Measurements from ENCODE around the gene CMPK1.
"Not testable (repeated sequence)": the region's sequence is repeated elsewhere in the genome, so short reads cannot be mapped to it uniquely, and the experiment has no call there.

The CMPK1 gene, protein sequence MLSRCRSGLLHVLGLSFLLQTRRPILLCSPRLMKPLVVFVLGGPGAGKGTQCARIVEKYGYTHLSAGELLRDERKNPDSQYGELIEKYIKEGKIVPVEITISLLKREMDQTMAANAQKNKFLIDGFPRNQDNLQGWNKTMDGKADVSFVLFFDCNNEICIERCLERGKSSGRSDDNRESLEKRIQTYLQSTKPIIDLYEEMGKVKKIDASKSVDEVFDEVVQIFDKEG

DNA sequence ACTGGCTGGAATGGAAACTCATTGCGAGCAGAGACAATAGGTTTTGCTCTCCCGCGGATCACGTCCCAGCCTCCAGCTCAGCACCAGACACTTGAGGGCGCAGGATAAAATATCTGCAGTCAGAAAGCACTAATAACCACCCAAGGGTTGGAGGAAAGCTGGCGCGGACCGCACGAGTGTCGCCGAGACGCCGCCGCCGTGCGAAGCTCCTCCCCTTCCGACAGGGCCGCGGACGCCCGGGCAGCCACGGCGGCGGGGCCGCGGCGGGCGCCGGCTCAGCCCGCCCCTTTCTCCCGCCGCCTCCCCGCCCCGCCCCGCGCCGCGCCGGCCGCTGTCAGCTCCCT is at the start of gene CMPK1:
Gene CMPK1, plus strand, starts transcription at position 213 of the 344 bp plus-strand sequence. CDS start 156 bp downstream, outside the sequence.
- DNase-seq (ENCODE audit: low spot score) (peak; percentile 82), FAIRE-seq (peak; percentile 2)

DNA sequence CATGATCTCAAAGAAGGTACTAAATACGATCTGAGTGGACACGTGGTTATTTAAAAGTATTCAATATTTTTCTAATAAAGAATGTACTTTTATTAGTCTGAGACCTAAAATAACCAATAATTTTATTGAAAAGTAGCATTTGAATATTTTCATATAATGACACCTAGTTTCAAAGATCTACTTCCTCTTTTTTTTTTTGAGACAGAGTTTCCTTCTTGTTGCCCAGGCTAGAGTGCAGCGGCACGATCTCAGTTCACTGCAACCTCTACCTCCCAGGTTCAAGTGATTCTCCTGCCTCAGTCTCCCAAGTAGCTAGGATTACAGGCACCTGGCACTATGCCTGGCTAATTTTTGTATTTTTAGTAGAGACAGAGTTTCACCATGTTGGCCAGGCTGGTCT is 45.5 kb upstream of the CMPK1 start:
- not testable (repeated sequence) for FAIRE-seq

GRCh38 chr1:47294863-47295262 is 38.7 kb upstream of the CMPK1 start:
- FAIRE-seq; DNase-seq (ENCODE audit: low spot score): not testable (repeated sequence)

More for the DNA sequence above, 45.5 kb upstream of the CMPK1 start:
- DNase-seq (ENCODE audit: low spot score) = not testable (repeated sequence)

GRCh38 chr1:47295579-47295978 is 38.0 kb upstream of the CMPK1 start:
- FAIRE-seq (no peak), DNase-seq (ENCODE audit: low spot score) (no peak)

- FAIRE-seq (no peak), DNase-seq (ENCODE audit: low spot score) (no peak)
Observed at GRCh38 chr1:47298025-47298699, 35.4 kb upstream of the CMPK1 start.

GRCh38 chr1:47302472-47302871 is 31.1 kb upstream of the CMPK1 start:
- DNase-seq (ENCODE audit: low spot score) (no peak), FAIRE-seq (no peak)

GRCh38 chr1:47309427-47309826 is 24.2 kb upstream of the CMPK1 start:
- DNase-seq (ENCODE audit: low spot score) (no peak), FAIRE-seq (no peak)

GRCh38 chr1:47313915-47314664 is 19.5 kb upstream of the CMPK1 start, which contains the start of gene STIL:
Gene STIL, minus strand, starts transcription at chr1:47314147. Its CDS starts 3,828 bp downstream, at chr1:47310319.
- peak; percentile 99 for DNase-seq (ENCODE audit: low spot score)
- peak; percentile 96 for FAIRE-seq

DNA sequence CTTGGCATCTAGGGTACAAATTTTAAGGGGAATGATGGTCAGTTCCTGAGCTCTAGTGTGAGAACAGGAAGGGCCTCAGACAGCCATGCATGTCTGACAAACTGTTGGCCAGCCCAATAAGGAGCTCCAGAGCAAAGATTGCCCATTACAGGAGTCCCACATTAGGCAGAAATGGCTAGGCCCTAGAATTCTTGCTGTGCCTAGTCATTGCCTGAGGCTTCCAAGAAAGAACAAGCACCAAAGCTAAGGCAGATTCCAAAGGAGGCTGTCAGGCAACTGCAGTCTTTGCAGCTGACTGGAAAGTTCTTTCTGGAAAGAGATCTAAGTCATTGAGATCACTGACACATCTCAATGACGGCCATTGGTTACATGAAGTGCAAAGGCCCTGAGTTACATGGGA is 15.7 kb upstream of the CMPK1 start:
- FAIRE-seq (no peak), DNase-seq (ENCODE audit: low spot score) (peak; percentile 18)

- not testable (repeated sequence) for DNase-seq (ENCODE audit: low spot score); FAIRE-seq
Observed at GRCh38 chr1:47319968-47320367, 13.6 kb upstream of the CMPK1 start.

GRCh38 chr1:47323599-47324031 is 10.0 kb upstream of the CMPK1 start:
- FAIRE-seq (no peak), DNase-seq (ENCODE audit: low spot score) (no peak)

GRCh38 chr1:47324682-47325081 is 8.9 kb upstream of the CMPK1 start:
- no peak for DNase-seq (ENCODE audit: low spot score)
- no peak for FAIRE-seq

GRCh38 chr1:47325528-47325927 is 8.1 kb upstream of the CMPK1 start:
- DNase-seq (ENCODE audit: low spot score) (no peak), FAIRE-seq (no peak)

DNA sequence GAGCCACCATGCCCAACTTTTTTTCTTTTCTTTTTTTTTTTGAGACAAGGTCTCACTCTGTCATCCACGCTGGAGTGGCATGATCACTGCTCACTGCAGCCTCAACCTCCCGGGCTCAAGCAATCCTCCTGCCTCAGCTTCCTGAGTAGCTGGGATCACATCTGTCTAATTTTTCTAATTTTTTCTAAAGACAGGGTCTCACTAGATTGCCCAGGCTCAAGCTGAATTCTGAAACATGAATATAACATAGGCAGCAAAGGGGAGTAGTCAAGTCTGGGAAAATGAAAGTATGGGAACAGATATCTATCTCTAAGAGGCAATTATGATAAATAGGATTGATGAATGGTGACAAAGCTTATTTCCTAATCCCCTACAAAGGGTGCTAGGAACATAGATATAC is 7.3 kb upstream of the CMPK1 start:
- DNase-seq (ENCODE audit: low spot score) (no peak), FAIRE-seq (no peak)

DNA sequence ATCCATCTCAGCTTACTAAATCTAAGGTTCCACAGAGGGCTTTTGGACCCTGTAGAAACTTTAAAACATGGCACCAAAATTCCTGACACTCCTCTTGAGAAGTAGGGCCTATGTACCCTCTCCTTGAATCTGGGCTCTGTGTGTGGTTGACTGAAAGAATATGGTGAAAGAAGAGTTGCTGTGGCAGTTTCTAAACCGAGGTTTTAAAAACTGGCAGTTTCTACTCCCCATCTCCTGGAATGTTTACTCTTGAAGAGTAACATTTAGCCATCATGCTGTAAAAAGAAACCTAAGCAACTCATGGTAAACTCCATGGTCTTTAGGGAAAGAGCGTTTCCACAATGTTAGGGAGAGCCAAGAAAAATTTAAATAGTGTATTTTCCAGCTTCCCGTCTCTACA is 4.6 kb upstream of the CMPK1 start:
- DNase-seq (ENCODE audit: low spot score) = no peak
- FAIRE-seq = no peak

DNA sequence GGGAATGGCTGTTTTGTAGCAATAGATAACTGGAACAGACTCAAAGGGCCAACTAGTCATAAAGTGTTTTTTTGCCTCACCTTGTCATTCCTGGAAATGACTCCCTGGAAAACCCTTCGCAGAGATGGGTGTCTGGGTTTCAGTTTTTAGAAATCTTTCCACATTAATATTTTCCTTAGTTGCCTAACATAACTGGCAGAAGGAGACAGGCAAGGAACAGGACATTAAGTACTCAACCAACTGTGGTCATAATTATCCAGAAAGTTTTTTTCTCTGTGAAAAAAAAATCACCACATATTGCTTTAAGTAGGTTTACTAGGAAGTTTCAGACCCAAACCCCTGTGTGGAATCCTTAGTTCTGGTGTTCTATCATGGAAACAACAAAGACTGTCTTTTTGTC is 3.4 kb upstream of the CMPK1 start:
- DNase-seq (ENCODE audit: low spot score) = no peak
- no peak for FAIRE-seq

- FAIRE-seq = no peak
Observed at GRCh38 chr1:47331875-47332274, 1.7 kb upstream of the CMPK1 start.

DNA sequence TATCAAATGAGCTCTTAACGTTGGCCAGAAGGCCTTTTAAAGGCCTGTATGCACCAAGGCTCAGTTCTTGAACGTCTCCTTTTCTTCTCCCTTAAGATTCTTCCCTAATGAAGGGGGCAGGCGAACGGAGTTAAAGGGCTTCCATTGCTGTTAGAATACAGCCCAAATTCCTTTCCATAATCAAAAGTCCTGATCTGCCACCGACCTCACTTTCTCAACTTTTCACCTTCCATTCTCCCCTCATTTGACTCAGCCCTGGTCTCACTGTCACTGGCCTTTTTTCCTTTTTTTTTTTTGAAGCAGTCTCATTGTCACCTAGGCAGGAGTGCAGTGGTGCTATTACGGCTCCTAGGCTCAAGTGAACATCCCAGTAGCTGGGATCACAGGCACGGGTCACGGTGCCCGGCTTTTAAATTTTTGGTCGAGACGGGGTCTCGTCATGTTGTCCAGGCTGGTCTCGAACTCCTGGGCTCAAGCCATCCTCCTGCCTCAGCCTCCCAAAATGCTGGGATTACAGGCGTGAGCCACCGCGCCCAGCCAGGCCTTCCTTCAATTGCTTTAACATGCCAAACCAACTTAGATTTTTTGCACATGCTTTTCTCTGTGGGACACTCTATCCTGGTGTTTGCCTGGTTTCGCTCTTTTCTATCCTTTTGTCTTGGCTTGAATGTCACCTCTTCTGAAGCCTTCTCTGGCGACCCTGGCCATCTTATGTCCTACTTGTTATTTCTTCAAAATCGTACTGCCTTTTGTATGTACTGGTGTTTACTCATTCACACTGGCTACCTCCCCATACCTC is 612 bp upstream of the CMPK1 start:
- no peak for FAIRE-seq
- DNase-seq (ENCODE audit: low spot score) = no peak

More at GRCh38 chr1:47331875-47332274, 1.7 kb upstream of the CMPK1 start:
- DNase-seq (ENCODE audit: low spot score) = no peak

- FAIRE-seq = peak; percentile 73
- DNase-seq (ENCODE audit: low spot score) = peak; percentile 67
Observed at GRCh38 chr1:47333922-47334764, 553 bp downstream of the CMPK1 start.

- FAIRE-seq = no peak
Observed at GRCh38 chr1:47334765-47335435, 1.3 kb downstream of the CMPK1 start.

More at GRCh38 chr1:47334765-47335435, 1.3 kb downstream of the CMPK1 start:
- DNase-seq (ENCODE audit: low spot score) = no peak
